HuH-7 (cell line): ENCODE data around the gene S100A10.

Experiments used
- DNase-seq: peaks from one replicate; pipeline ENCODE4 v3.0.0; 2011; ENCODE audit warnings: low spot score

S100A10 gene

DNA sequence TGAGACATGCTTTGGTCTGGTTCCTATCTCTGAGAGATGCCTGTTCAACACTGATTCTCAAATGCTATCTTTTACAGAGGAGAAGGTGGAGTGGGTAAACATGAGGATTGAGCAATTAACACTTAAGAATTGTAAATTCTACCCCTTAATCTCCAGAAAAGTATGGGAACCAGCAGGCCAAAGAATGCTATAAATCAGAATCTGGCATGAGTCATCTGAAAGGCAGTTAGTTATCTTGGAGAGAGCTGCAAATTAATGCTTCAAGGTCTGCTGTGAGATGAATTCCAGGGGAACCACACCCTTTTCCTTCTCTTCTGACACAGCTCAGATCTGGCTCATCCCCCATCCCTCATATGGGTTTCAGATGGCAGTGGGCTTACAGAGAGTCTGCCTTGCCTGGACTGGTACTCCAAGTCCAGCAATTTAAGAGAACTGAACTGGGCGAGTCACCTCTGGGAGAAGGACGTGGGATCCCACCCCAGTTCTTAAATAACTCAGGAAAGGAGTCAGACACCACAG, 5.2 kb downstream of the S100A10 start:
- no peak for DNase-seq

DNA sequence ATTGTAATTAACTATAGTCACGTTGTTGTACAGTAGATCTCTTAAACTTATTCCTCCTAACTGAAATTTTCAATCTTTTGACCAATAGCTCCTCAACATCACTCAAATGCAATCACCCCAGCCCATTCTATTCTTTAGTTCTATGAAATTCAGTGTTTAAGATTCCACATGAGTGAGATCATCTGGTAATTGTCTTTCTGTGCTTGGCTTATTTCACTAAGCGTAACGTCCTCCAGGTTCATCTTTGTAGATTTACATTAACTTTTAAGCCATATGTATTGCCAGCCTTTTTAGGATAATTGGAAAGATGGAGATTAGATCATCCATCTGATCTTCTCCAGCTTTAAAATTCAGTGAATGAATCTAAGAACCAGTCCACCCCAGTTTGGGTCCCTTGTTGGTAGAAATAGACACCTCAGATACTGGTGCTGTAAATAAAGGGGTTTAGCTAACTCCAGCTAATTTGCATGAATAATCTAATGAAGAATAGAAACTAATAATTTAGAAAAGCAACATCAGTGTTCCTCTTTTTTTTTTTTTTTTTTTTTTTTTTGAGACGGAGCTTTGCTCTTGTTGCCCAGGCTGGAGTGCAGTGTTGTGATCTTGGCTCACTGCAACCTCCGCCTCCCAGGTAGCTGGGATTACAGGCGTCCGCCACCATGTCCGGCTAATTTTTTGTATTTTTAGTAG, 7.0 kb downstream of the S100A10 start:
- no peak for DNase-seq

DNA sequence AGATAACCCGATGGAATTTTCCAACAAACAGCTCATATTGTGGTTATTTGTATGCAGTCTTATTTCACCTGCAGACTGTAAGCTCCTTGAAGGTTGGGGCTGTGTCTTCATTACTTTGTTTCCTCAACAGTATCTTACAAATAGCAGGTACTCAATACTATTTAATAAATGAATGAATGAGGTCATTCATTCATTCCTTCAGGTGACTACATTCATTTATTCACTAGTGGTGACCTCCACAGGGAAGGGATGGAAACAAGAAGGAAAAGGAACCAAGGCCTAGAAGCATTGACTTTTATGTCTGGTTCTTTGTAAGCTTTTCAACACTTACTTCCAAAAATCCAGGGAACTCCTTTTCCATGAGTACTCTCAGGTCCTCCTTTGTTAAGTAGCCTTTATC, 7.9 kb downstream of the S100A10 start:
- no peak for DNase-seq

DNA sequence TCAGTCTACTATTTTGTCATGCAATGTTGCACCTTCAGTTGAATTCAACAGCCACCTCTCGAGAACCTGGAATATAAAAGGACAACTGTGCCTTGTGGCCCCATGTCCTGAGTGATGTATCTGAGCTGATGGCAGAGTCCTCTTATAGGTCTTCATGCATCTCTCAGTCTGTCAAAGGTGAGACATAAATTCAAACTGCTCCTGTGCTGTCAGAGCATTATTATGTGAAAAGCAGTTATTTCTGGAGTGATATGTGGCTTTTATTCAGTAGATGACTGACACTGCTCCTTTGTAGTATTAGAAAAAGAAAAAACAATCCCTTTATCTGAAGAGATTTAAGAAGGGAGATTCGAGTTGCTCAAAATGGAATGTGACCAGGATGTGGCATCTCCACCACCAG, 8.4 kb downstream of the S100A10 start:
- no peak for DNase-seq

GRCh38 chr1:151984313-151984956, 9.2 kb downstream of the S100A10 start:
- no peak for DNase-seq

- DNase-seq: no peak
Observed at GRCh38 chr1:151982300-151983005, 11.2 kb downstream of the S100A10 start.

DNA sequence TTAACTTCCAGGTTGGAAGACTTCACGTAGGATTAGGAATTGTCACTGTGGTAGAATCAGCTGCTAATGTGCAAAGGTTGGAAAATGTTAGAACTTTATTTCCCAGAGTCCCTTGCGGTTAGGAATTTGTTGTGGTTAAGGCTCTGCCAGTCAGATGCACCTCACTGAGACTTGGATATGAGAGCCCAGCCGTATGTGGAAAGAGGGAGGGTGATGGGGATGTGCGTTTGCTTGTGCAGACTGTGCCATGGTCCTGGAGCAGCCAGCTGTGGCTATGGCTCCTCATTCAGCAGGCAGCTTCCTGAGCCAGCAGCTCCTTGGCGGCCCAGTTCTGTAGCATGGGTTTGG, 12.5 kb downstream of the S100A10 start:
- no peak for DNase-seq

DNA sequence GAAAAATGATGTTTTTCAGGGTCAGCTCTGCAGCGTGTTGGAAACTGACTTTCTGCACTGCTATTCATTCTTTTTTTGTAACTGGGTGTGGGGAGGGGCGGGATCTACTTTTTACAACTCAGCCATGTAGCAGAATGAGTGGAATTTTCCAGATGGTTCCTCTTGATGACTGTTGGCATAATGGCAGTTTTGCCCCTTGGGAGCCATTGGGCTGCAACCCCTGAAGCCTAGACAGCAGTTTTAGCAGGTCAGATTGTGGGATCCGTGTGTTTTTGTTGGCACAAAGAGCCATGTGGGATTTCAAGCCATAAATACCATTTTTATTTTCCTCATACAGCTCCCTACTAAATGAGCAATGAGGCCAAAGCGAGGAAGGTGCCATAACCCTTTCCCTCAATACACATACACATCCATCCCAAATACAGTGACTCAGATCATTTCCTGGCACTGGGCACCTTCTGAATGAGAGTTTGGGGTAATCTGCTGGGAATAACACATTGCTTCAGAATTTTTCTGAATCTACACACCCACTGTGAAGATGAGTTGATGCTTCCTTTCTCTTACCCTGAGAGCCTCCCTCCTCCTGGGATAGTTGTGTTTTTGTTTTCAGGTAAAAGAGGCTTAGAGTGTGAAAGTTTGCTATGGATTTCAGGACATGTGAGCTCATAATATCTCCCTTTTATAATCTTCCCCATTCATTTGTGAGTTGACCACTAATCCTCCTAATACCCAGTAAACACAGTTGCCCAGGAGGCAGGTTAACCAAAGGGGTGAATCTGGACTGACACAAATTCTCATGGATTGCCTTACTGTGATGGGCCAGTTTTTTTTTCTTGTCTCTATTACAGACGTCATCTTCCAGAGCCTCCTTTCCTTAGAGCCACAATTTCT, 13.1 kb downstream of the S100A10 start:
- no peak for DNase-seq

DNA sequence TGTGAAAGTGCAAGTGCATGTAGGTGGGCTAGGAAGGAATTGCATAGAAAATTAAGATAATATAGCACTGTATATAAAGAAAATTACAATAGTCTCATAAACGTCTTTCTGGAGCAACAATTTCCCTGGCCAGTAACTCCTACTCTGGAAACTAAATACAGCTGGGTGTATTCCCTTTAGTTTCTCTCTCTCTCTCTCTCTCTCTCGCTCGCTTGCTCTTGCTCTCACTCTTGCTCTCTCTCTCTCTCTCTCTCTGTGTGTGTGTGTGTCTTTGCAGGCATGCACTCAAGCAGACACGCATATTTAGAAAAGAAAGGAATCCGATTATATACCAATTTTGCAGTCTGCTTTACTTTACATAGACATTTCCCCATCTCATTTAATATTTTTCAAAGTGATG, 14.7 kb downstream of the S100A10 start:
- DNase-seq: no peak

- DNase-seq: no peak
Observed at GRCh38 chr1:151977662-151978230, 15.9 kb downstream of the S100A10 start.

GRCh38 chr1:151976858-151977257, 16.8 kb downstream of the S100A10 start:
- no peak for DNase-seq

- DNase-seq: no peak
Observed at GRCh38 chr1:151976015-151976343, 17.7 kb downstream of the S100A10 start.

DNA sequence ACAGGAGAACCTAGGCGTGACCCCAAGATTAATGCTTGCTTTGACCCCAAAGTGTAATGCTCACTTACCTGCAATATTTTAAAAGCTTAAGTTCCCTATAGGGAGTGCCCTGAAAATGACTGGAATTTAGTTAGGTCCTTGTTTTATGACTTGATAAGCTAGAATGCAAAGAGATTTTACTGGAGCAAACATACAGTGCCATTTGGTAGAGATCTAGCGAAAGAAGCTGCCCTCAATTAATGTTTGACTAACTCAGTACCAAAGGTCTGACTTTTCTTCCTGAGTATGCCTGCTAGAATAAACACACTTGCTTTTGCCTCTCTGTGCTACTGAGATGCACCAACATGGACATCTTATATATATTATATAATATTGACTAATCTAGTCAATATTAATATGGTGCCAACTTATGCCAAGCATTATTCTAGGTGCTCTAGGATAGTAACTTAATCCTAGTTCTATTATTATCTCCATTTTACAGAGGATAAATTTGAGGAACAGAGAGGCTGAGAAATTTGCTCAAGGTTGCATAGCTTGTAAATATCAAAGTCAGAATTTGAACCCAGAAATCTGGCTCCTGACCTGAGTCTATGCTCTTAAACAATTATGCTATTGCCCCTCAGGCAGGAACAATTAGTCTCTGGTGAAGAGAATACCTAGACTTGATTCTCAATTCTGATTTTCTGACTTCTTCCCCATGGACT, 18.2 kb downstream of the S100A10 start:
- no peak for DNase-seq

DNA sequence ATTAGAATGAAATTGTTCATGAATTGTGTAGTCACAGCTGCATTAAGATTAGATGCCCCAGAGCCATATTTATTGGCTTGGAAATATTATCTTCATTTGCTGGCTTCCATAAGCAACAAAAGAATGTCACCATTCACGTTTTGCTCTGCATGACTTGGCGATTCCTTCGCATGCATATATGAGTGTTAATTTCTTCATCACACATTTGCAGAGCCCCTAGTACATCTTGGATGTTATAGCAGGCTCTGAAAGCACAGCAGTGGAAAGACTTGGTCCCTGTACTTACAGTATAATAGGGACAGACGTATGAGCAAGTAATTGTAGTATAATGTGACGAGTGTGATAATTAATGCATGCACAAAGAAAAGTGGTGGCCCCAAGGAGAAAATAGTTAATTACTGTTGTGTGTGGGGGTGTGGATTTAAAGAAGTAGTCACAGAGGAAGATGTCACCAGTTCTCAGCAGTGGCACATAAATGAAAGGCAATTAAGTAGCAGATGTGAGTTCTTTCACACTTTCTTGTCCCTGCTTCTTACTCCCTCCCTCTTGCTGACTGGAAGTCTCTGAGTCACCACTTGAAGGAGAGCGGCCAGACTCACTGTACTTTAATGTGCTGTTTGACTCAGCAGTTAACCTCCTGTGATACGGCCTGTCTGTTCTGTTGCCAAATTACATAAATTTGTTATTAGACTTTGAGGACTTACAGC, 21.0 kb downstream of the S100A10 start:
- no peak for DNase-seq

DNA sequence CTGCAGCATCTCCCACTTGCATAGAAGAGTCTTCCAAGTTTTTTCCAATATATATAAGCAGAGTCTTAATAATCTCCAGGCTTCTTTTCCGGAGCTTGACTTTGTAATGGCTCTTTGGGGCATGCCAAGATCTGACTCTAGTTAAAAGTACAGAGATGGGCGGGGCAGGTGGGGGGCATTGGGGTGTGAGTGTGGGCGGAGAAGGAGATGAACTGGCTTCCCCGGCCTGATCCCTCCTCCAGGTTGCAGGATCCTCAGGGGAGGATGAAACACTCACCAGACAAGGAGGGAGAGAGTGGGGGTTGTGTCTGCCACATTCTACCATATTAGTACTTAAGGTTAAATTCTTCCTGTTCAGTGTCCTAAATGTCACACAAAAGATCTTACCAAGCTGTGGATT, 23.0 kb downstream of the S100A10 start:
- no peak for DNase-seq

DNA sequence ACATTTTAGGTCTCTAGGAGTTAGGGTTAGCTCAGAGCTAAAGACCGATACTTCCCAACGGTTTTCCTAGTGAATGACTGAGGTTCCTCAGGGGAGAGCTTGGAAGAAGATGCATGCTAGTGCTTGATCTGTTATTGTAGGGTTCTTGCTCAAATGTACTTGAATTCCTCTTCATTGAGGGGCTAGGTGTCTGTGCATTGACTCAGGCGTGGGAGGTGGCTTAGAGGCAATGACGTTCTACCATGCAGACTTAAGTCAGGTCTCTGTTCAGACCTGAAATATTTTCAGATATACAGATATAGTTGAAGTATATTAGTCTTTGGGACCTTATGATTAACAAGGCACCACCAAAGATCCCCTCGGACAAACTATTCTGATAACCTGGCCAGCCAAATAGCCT, 23.5 kb downstream of the S100A10 start:
- no peak for DNase-seq

- no peak for DNase-seq
Observed at GRCh38 chr1:151968791-151969399, 24.8 kb downstream of the S100A10 start.

GRCh38 chr1:151968058-151968457, 25.6 kb downstream of the S100A10 start:
- peak; percentile 42 for DNase-seq

DNA sequence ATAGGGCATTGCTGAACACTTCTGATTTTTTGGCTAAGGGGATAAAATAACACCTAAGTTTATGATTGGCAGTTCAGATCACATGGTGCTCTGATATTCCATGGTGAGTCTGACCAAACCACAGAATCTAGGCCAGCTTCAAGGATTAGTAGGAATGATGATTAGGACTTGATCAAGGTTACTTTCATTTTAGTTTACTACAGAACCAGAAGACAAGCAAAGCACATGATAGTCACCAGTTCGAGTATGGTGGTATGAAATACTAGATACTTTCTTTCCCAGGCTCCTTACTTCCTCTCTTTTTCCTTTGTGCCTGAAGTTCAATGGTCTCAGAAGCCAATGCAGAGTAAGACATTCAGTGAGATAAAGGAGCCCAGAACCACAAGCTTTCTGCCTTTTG, 26.6 kb downstream of the S100A10 start:
- DNase-seq: no peak

DNA sequence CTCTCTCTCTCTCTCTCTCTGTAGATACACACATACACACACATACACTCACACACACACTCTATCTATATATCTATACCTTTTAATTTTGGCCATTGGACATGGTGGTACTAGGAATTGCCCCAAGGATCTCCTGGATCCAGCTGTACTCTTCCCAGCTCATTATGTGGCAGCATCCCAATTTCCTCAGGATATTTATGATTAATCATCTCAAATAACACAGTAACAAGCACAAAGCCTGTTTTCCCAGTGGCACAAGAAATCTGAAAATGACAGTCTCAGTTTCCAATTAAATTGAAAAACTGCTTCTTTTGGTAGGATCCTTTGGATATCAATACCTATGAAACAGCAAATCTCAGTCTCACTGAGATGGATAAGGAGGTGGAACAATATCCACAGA, 27.6 kb downstream of the S100A10 start:
- DNase-seq: no peak
